Body of pancreas (tissue), 4 donors: Measurements from ENCODE around the gene DHX35. TPM values are rescaled to one million over a fixed set of nuclear protein-coding genes. Genes with fewer than 3 reads are reported as not detected.

ENCODE experiments used
- ATAC-seq: fragments of 150-250 bp; one replicate; pipeline ENCODE4 v1.9.1; 2016
- DNase-seq, 4 donors: peaks; one replicate each; pipeline ENCODE4 v3.0.0-alpha.2; 2019
- H3K27ac ChIP-seq, 4 donors: fragments of 200-600 bp; sonication (generic); 1 replicate in 3 of 4; 2 replicates in 1 of 4; pipeline versions ENCODE4 v1.5.1 to v1.6.1; 2016 to 2019; ENCODE audit warnings: mild to moderate bottlenecking in 1 of 4, mixed read lengths in 1 of 4, moderate library complexity in 1 of 4
- H3K27me3 ChIP-seq, 2 donors: fragments of 200-600 bp; sonication (generic); one replicate each; pipeline ENCODE4 v1.6.0; 2016; ENCODE audit warnings: mild to moderate bottlenecking in 1 of 2
- H3K36me3 ChIP-seq, 2 donors: fragments of 200-600 bp; sonication (generic); replicated peaks in 1 of 2; 2 replicates each; pipeline ENCODE4 v1.5.1; 2016; ENCODE audit warnings: low read depth in 2 of 2; ENCODE audit not compliant: insufficient read depth in 1 of 2
- H3K4me1 ChIP-seq: fragments of 200-600 bp; sonication (generic); one replicate; pipeline ENCODE4 v1.6.0; 2016
- H3K4me3 ChIP-seq, 2 donors: fragments of 200-600 bp; sonication (generic); 1 replicate in 1 of 2; 2 replicates in 1 of 2; pipeline ENCODE4 v1.5.1; 2016 to 2019
- H3K9me3 ChIP-seq, 3 donors: fragments of 200-600 bp; sonication (generic); 1 replicate in 2 of 3; 2 replicates in 1 of 3; pipeline ENCODE4 v1.5.1; 2016
- POLR2A ChIP-seq, 3 donors: fragments of 450-650 bp; IDR thresholded peaks; one replicate each; pipeline ENCODE4 v1.6.1; 2016; ENCODE audit warnings: antibody characterized with exemption in 3 of 3, mild to moderate bottlenecking in 2 of 3
- WGBS, 2 donors: methylation state at CpG; one replicate each; pipeline ENCODE4 v1.1.5; 2017; 5-methylcytosine and 5-hydroxymethylcytosine counted together
- intact Hi-C: fragments of 100-400 bp; cut with DNase I; formaldehyde crosslinking; loops from one replicate; pipeline ENCODE4 v1.15.1; 2023
- total RNA-seq, 2 donors: library from RNA; depleted of rRNA; stranded (reverse); fragments of >200 nt; gene quantifications; one replicate each; pipeline ENCODE4 v1.1.0, GENCODE V29; 2016
- TF ChIP-seq, protein P1 (sequence below), 7 experiments: fragments of 450-650 bp in 4 of 7; fragments of 200-600 bp in 3 of 7; sonication (generic) in 3 of 7; IDR thresholded peaks; one replicate each; pipeline ENCODE4 v1.5.1; 2016 to 2019; ENCODE audit warnings: antibody characterized with exemption in 7 of 7

DHX35 gene
- total RNA-seq, 2 donors from 2014 or later: 6.9 to 7.3 TPM

DNA sequence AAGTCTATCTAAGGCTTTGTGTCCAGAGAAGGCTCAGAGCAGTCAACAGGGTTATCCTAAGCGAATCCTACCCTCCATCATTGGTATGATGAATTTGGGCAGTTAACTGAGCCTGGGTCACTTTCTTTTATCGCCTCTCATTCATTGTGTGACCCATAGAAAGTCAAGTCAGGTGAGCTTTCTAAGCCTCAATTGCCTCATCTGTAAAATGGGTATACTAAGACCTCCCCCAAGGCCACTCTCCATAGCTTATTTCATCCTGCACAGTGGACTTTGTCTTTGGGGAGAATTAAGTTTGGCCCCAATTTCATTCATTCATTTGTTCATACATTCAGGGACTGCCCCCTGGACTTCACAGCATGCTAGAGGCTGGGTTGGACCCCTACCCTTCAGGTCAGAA is 110.5 kb downstream of the DHX35 start:
- Histone ChIP-seq H3K27me3 (no peaks in the 10 kb centered on the region), H3K27ac (no peak overlapping the region), H3K9me3 (no peaks in the 10 kb centered on the region), H3K4me3 (no peak overlapping the region), H3K36me3 (no peaks in the 10 kb centered on the region), H3K4me1 (no peaks in the 10 kb centered on the region)
- WGBS, 2 donors: 74 to 100% methylated on average over 2 of the region's 2 CpGs
- DNase-seq: no peak
- no peak for ATAC-seq
- intact Hi-C loops: no loop called here
- TF ChIP-seq, protein P1, sequence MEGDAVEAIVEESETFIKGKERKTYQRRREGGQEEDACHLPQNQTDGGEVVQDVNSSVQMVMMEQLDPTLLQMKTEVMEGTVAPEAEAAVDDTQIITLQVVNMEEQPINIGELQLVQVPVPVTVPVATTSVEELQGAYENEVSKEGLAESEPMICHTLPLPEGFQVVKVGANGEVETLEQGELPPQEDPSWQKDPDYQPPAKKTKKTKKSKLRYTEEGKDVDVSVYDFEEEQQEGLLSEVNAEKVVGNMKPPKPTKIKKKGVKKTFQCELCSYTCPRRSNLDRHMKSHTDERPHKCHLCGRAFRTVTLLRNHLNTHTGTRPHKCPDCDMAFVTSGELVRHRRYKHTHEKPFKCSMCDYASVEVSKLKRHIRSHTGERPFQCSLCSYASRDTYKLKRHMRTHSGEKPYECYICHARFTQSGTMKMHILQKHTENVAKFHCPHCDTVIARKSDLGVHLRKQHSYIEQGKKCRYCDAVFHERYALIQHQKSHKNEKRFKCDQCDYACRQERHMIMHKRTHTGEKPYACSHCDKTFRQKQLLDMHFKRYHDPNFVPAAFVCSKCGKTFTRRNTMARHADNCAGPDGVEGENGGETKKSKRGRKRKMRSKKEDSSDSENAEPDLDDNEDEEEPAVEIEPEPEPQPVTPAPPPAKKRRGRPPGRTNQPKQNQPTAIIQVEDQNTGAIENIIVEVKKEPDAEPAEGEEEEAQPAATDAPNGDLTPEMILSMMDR (IDR thresholded peaks at IDR 0.05): no peak
- TF ChIP-seq POLR2A (IDR thresholded peaks at IDR 0.05): no peak

DNA sequence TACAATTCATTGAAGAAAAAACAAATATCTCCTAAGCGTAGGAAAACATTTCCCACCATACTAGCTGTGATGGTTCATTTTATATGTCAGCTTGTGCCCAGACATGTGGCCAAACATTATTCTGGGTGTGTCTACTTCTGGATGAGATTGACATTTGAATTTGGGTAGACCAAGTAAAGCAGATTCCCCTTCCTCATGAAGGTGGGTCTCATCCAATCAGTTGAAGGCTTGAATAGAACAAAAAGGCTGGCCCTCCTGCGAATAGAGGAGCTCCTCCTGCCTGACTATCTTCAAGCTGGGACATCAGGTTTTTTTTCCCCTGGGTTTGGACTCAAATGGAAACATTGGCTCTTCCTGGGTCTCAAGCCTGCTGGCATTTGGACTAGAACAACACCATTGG is 113.6 kb downstream of the DHX35 start:
- Histone ChIP-seq H3K27me3 (no peaks in the 10 kb centered on the region), H3K4me3 (no peak overlapping the region), H3K4me1 (no peaks in the 10 kb centered on the region), H3K27ac (no peak overlapping the region), H3K9me3 (no peaks in the 10 kb centered on the region), H3K36me3 (no peaks in the 10 kb centered on the region)
- DNase-seq (no peak), ATAC-seq (no peak)
- TF ChIP-seq, protein P1 (IDR thresholded peaks at IDR 0.05): no peak
- no peak for TF ChIP-seq POLR2A (IDR thresholded peaks at IDR 0.05)
- intact Hi-C loops: no loop called here
- WGBS, 2 donors: 77 to 84% methylated on average over 2 of the region's 2 CpGs

DNA sequence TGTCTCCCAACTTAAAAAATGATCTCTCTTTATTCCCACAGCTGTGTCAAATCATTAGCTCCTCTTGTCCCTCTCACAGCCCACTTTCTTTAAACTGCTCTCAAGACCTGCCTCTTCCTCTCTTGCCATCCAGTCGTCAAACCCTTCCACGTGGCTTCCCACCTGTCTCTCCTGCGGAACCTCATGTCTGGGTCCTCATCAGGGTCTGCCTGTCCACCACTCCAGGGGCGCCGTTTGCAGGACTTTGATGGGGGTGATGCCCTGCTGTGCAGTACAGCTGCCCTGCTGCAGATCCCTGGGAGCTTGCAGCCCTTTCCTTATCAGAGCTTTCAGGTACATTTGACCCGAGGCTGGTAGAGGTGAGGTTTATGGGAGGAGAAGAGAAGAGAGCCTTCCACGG is 114.8 kb downstream of the DHX35 start:
- ATAC-seq (no peak), DNase-seq (no peak)
- intact Hi-C loops: no loop called here
- H3K4me3 ChIP-seq: no peak overlapping the region
- no peaks in the 10 kb centered on the region for H3K27me3 ChIP-seq
- no peak overlapping the region for H3K27ac ChIP-seq
- no peaks in the 10 kb centered on the region for H3K36me3 ChIP-seq
- H3K9me3 ChIP-seq: no peaks in the 10 kb centered on the region
- no peaks in the 10 kb centered on the region for H3K4me1 ChIP-seq
- TF ChIP-seq POLR2A (IDR thresholded peaks at IDR 0.05): no peak
- 22 to 29% methylated on average over 7 of the region's 7 CpGs for WGBS, 2 donors

DNA sequence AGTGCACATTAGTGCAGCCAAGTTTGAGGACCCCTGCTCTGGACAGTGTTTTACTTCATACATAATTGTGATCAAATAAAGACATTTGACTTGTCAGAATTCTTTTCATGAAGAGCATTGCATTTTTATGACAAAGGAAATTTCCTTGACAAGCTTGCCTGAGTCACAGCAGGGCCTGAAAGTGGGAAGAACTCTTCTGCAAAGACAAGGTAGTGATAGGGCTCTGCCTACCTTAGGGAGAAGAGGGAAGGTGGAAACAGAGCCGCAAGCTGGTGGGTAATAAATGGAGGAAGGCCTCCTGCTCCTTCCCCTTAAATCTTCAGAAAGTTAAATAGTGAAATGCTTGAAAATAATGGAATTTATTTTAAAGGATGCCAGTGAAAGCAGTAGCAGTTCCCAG is 118.2 kb downstream of the DHX35 start:
- intact Hi-C loops: no loop called here
- no peaks in the 10 kb centered on the region for H3K27me3 ChIP-seq
- no peaks in the 10 kb centered on the region for H3K9me3 ChIP-seq
- no peaks in the 10 kb centered on the region for H3K36me3 ChIP-seq
- no peaks in the 10 kb centered on the region for H3K4me1 ChIP-seq
- TF ChIP-seq, protein P1 (IDR thresholded peaks at IDR 0.05): no peak
- no peak for TF ChIP-seq POLR2A (IDR thresholded peaks at IDR 0.05)
- DNase-seq (no peak), ATAC-seq (no peak)
- H3K4me3 ChIP-seq: no peak overlapping the region
- 95 to 100% methylated on average over 1 of the region's 1 CpG for WGBS, 2 donors
- H3K27ac ChIP-seq: no peak overlapping the region

DNA sequence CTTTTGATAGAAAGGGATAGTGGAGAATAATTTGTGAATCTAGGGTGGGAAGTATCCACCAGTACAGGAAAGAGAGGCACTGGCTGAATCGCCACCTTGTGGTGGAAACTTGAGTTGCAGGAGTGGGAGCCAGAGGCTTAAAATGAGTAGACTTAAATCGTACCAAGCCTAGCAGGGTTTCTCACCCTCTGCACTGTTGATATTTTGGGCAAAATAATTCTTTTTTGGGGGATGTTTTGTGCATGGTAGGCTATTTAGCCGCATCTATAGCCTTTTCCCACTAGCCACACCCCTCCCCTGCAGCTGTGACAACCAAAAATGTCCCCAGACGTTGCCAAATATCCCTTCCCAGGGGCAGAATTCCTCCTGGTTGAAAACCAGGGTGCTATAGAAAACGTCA is 119.1 kb downstream of the DHX35 start:
- intact Hi-C loops: no loop called here
- no peaks in the 10 kb centered on the region for H3K9me3 ChIP-seq
- H3K27me3 ChIP-seq: no peaks in the 10 kb centered on the region
- DNase-seq (peak; percentile 77 to 89 (median 82)), ATAC-seq (peak; percentile 68)
- no peaks in the 10 kb centered on the region for H3K4me1 ChIP-seq
- TF ChIP-seq POLR2A (IDR thresholded peaks at IDR 0.05): no peak
- TF ChIP-seq, protein P1 (IDR thresholded peaks at IDR 0.05): peak; percentile 82 to 93 (median 84)
- H3K36me3 ChIP-seq: no peaks in the 10 kb centered on the region
- H3K27ac ChIP-seq: no peak overlapping the region
- no peak overlapping the region for H3K4me3 ChIP-seq
- 10% methylated on average over 5 of the region's 5 CpGs for WGBS, 2 donors
